Stimulated activated CD8-positive, alpha-beta memory T cell treated with anti-CD3 and anti-CD28 coated beads, Interleukin-4, amount 100 ng/mL, for 1 hour (primary cell): ENCODE measurements around the gene SH3PXD2B.

Experiments used
- DNase-seq, 2 donors: peaks; one replicate each; pipeline ENCODE4 v3.0.0-alpha.2; 2020; ENCODE audit warnings: low read depth in 2 of 2, low spot score in 1 of 2

Gene SH3PXD2B

DNA sequence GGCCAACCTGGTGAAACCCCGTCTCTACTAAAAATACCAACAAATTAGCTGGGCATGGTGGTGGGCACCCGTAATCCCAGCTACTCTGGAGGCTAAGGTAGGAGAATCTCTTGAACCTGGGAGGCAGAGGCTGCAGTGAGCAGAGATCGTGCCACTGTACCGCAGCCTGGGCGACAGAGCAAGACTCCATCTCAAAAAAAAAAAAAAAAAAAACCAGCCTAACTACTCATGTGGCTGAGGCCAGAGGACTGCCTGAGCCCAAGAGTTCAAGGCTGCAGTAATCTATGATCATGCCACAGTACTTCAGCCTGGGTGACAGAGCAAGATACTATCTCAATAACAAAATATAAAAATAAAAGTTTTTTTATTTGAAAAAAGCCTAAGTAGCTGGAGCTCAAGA, 174.0 kb downstream of the SH3PXD2B start:
- no peak for DNase-seq

DNA sequence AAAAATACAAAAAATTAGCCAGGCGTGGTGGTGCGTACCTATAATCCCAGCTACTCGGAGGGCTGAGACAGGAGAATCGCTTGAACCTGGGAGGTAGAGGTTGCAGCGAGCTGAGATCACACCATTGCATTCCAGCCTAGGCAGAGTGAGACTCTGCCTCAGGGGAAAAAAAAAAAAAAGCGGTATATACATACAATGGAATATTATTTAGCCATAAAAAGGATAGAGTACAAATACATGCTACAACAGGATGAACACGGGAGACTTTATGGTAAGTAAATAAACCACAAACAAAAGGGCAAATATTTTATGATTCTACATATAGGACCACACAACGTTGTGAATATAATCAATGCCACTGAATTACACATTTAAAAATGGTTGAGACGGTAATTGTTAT, 176.0 kb downstream of the SH3PXD2B start:
- no peak for DNase-seq

DNA sequence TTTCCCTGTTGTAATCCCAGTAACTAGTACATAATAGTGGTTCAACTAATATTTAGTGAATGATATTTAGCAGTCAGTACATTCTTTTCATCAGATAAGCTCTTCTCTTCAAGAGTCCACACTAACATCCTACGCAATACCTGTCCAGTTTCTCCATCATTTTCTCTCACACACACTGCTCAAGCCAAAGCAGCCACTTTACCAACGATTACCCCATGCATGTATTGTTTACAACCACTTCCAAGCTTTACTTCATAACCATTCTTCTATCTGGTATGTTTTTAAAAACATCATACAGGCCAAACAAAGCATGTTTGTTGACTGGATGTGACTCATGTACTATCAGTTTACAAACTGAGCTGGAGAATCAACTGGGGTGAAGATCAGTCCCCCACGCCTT, 178.1 kb downstream of the SH3PXD2B start:
- DNase-seq, result no peak
